DMS153 (cell line): ENCODE data around the gene CHAD.
A peak's percentile ranks its signal among the peaks of the same experiment; 100 is the strongest.

Source experiments
- DNase-seq: peaks from one replicate; lab custom pipeline; 2025; lab: John Stamatoyannopoulos, UW

The CHAD gene

GRCh38 chr17:50468304-50469207 lies at the start of gene CHAD:
TSS of gene CHAD (minus strand) at chr17:50468880. CDS start at chr17:50468813, 67 bp downstream.
- no peak for DNase-seq

DNA sequence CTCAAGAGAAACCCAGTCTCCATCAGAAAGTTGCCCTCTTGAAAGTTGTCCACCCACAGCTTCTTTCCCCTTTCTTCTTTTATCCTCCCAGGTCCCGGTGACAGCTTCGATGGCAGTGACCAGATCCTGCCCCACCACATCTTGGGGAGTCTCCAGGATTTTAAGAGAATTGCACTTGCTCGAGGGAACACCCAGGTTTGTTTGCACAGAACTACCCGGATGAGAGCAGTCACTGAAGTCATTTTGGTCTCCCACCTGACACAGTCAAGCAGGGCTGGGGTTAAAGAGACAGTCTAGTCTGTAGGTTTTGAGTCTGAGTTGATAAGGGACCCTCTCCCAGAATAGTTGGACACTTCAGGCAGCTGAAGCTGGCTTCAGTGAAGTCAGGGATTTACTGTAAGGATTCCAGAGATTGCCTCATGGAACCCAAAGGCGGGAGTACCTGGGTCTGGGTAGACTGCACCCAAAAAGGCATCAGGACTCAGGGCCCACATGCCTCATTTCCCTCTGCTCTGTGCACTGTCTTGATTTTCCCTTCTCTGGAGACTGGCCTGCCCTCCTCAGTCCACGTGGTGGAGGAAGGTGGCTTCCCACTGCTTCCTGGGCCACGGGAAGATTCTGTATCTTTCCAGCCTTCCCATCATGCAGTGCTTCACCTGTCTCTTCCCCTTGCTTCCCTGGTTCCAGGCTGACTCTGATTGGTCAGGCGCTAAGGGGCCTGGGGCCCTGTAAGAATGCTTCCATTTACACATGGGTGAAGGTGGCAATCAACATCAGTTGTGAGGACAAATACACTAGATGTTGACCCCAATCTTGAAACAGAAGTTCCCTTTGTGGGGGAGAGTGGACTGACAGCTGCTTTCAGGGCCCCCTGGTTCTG lies 49.1 kb upstream of the CHAD start:
- DNase-seq, result no peak

DNA sequence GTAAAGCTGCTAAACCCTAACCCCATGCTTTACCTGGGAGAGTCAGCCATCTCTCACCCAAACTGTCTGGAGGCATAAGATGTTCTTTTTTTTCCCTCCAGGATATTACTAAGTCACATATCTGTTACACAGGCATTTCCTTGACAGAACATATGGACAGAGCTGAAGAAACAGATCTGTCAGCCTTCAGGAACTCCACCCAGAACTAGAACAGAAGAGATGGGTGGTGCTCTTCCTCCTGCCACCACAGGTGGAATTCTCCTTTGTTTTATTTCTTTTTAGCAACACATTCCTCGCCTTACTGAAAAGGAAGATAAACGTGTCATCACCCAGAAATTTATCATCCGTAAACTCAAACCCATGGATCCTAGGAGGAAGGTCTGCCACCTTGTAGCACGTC lies 48.3 kb upstream of the CHAD start:
- DNase-seq, result no peak

DNA sequence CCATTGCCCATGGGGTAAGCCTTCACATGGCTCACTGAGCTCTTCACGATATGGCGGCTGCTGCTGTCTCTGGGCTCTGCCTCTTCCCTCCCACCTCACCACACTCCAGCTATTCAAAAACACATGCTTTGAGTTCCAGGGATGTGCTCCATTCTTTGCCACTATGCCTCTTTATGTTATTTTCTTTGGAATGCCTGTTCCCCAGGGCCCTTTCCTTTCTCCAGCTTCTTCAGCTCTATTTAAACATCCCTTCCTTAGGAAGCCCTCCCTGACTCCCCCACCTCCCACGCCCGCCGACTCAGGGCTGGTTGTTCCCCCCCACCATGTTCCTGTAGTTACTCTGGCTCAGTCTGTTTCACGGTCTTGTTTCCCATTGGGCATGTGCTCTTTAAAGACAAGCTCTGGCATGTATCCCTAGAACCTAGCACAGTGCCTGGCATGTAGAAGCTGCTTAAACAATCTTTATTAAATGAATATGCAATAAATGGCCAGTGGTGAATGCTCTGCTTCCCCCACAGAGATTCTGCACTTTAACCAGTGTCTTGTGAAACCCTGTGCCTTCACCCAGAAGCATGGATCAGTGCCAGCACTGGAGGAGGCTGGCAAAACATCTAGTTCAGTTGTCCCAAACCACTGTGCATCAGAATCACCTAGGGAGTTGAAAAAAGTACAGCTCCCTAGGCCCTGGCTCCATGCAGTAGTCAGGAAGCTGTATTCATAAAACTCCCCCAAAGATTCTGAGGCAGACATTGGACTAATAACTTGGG lies 46.4 kb upstream of the CHAD start:
- DNase-seq, result no peak

DNA sequence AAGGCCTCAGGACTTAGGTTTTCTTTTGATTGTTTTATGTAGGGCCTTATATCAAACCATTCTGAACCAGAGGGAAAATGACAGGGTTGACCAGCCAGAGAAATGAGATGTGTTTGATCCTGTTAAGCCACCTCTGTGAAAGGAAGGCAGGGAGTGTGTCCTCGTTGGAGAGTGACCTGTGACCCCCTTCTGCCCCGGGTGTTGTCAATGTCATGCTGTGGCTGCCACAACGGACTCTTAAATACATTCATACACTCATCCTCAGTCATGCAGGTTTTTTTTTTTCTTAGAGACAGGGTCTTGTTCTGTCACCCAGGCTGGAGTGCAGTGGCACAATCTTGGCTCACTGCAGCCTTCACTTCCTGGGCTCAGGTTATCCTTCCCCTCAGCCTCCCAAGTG lies 45.7 kb upstream of the CHAD start:
- no peak for DNase-seq

DNA sequence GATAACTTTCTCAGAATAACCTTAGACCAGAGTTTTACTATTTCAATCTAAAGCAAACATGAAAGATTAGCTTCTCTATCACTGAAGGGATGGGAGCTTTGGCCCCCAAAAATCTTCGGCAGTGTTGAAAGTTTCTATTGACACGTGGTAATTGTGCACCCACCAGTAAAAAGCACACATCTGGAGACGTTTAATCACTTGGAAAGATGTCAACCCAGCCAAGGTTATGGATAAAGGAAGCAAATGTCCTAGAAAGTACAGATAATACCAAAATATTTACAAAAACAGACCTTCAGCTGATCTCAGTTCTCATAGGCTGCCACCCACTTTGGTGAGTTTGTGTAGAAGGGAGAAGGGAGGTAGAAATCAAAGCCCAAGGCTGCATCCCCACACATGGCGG lies 44.8 kb upstream of the CHAD start:
- DNase-seq, result no peak

DNA sequence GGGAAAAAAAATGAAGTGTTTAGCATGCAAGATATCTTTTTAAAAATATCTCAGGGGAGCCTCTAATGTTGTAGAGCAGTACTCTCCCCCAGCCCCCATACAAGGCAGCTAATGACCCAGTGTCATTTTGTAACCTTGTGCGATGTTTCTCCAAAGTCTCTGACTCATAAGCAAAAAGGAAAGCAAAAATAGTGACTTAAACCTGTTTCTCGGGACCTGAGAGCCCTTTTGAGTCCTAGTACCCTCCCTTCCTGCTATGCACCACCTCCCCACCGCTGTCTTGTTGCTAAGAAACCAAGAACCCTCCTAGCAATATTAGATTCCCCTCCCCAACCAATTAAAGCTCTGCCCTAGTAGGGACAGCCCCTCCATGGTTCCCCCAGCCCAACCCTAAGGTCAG lies 42.4 kb upstream of the CHAD start:
- DNase-seq, result no peak

- no peak for DNase-seq
These were observed 40.1 kb upstream of the CHAD start for GRCh38 chr17:50508573-50509460.

- peak; percentile 35 for DNase-seq
These were observed 39.3 kb upstream of the CHAD start, which contains the start of gene MYCBPAP for GRCh38 chr17:50507871-50508572. TSS of gene MYCBPAP (plus strand) at chr17:50508439. CDS start at chr17:50508675, 236 bp downstream.

DNA sequence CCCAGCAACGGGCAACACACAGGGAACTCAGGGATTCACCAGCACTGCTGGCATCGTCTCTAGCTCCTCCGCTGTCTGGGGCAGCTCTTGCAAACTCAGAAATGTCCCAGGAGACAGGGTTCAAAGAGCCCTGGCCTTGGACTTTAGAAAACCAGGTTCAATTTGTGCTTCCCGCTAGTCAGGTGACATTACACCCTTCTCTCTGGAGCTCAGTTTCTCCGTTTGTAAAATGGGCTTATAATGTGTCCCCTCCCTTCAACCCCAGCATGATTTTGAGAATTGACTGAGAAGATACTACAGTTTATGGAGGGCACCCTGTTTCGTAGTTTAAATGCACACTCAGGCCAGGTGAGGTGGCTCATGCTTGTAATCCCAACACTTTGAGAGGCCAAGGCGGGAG lies 37.6 kb upstream of the CHAD start:
- no peak for DNase-seq

- no peak for DNase-seq
These were observed 37.0 kb upstream of the CHAD start for GRCh38 chr17:50505591-50506130.

DNA sequence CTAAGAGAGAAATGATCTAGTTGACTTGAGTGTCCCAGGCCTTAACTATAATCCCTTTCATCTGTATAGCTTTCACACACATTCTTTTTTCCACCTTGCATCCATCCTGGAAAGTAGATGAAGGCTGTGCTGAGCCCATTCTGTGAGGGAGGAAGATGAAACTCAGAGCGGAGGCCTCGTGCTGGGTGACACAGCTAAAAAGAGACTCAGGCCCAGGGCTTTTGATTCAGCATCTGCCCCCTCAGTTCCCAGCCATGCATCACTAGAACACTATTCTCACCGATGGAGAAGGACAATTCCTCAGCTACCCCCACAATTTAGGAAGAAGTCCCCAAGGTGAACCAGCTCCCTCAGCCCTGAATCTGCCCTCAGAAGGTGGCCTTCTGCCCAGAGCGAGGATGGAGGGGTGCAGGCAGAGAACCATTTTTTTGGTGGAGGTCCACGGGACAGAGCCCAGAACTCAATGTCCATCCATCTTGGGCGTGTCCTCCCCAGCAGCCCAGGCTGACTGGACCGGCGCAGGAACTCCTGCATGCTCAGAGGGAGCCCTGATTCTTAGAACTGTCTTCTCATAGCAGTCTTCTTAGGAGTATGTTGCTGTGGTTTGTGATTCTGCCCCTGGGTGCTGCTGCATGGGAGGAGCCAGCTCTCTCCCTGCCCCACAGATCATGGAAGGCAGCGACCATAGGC lies 33.8 kb upstream of the CHAD start:
- no peak for DNase-seq

DNA sequence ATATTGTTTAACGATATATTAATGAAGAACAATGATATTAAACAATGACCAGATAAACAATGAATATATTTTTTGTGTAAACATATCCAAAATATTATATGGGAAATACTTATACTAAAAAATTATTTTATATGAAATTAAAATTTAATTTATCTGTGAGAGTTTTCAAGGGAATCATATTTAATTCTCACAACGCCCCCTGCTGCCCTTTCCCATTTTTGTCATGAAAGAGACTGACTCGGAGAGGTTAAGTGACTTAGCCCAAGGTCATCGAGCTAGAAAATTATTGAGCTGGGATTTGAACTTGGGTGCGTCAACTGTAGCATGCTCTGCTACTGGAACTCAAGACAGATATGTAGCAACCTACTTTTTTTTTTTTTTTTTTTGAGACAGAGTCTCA lies 32.4 kb upstream of the CHAD start:
- DNase-seq, result no peak

- no peak for DNase-seq
These were observed 31.0 kb upstream of the CHAD start for GRCh38 chr17:50499721-50500120.

DNA sequence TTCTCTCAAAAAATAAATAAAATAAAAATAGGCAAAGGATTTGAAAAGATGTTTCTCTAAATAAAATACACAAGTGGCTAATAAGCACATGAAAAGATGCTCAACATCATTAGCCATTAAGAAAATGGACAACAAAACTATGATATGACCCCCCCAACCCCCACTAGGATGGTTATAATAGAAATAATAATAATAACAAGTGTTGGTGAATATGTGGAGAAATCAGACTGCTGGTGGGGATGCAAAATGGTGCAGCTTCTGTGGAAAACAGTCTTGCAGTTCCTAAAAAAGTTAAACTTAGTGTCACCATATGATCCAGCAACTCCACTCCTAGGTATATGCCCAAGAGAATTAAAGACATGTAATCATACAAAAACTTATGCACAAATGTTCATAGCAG lies 30.6 kb upstream of the CHAD start:
- DNase-seq, result no peak

- no peak for DNase-seq
These were observed 29.6 kb upstream of the CHAD start for GRCh38 chr17:50498021-50498874.

GRCh38 chr17:50495918-50496317 lies 27.2 kb upstream of the CHAD start:
- DNase-seq, result no peak

DNA sequence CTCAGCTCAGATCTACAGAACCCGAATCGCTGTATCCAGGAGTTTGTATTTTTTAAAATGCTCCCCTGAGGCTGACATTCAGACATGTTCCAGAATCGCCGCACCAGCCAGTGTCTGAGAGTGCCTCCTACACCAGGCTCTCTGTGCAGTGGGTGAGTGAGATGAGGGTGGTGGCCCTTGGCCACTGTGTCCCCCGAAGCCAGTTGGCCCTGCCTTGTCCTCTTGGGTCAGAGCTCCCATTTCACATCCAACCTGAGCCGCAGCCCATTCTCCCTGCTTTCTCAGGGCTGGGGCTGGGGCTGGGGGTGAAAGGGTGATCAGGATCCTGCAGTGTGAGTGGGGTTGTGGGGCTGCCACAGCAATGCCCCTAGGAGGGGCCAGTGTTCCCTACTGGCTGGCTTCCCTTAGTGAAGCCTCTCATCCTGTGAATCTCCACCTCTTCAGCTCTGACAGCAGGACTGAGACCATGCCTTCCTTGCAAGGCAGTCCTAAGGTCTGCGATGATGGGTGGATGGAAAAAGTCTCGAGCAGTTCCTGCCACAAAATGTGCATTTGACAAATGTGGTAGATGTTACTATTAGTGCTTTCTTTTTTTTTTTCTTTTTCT lies 26.6 kb upstream of the CHAD start:
- no peak for DNase-seq
